MM.1S (cell line): Measurements from ENCODE around the gene SLC6A19.

ENCODE experiments used
- EZH2 ChIP-seq: fragments of 300-600 bp; sonication (generic); optimal IDR thresholded peaks from 2 replicates; pipeline ENCODE3; 2017; ENCODE audit warnings: low read depth, mild to moderate bottlenecking, antibody characterized with exemption, low read length, mixed read lengths
- EZH2phosphoT487 ChIP-seq: fragments of 300-600 bp; sonication (generic); IDR thresholded peaks from 2 replicates; pipeline ENCODE4 v1.6.1; 2018; ENCODE audit warnings: antibody characterized with exemption, low read length
- TF ChIP-seq, protein P1 (sequence below): fragments of 300-600 bp; sonication (generic); IDR thresholded peaks from 2 replicates; pipeline ENCODE4 v1.5.1; 2016; ENCODE audit warnings: antibody characterized with exemption, low read length, mixed read lengths

DNA sequence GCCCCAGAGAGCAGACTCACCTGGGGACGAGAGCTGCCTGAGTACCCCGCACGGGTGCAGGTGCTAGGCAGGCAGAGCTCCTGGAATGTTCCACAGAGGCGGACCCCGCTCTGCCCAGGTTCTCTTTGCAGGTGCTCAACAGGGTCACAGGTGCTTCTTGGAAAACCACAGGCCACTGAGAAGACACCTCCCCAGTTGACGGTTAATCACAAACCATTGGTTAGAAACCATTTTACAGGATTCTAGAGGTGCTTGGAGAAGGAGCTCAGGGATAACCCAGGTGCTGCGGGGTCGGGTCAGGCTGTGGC is 17.3 kb upstream of the SLC6A19 start:
- TF ChIP-seq, protein P1, sequence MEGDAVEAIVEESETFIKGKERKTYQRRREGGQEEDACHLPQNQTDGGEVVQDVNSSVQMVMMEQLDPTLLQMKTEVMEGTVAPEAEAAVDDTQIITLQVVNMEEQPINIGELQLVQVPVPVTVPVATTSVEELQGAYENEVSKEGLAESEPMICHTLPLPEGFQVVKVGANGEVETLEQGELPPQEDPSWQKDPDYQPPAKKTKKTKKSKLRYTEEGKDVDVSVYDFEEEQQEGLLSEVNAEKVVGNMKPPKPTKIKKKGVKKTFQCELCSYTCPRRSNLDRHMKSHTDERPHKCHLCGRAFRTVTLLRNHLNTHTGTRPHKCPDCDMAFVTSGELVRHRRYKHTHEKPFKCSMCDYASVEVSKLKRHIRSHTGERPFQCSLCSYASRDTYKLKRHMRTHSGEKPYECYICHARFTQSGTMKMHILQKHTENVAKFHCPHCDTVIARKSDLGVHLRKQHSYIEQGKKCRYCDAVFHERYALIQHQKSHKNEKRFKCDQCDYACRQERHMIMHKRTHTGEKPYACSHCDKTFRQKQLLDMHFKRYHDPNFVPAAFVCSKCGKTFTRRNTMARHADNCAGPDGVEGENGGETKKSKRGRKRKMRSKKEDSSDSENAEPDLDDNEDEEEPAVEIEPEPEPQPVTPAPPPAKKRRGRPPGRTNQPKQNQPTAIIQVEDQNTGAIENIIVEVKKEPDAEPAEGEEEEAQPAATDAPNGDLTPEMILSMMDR, result no peak
- TF ChIP-seq EZH2phosphoT487 (no peak), EZH2 (no peak)
